ENCODE measurements around the gene TMEM143.

The TMEM143 gene

DNA sequence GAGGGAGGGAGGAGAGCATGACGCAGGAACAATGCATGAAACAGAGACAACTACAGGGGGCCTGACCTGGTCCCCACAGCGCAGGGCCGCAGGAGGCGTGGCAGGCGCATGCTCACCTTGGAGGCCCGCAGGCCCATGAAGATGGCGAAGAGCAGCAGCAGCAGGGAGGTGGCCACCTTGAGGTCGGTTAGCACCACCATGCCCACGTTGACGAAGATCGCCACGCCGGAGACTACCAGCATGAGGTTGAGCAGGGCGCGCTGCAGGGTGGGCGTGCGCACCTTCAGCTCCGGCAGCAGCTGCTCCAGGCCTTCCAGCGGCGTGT is 21.4 kb downstream of the TMEM143 start:
- DNase-seq (ENCODE audit: extremely low read depth, low read depth): no peak
- TF ChIP-seq, protein P1, sequence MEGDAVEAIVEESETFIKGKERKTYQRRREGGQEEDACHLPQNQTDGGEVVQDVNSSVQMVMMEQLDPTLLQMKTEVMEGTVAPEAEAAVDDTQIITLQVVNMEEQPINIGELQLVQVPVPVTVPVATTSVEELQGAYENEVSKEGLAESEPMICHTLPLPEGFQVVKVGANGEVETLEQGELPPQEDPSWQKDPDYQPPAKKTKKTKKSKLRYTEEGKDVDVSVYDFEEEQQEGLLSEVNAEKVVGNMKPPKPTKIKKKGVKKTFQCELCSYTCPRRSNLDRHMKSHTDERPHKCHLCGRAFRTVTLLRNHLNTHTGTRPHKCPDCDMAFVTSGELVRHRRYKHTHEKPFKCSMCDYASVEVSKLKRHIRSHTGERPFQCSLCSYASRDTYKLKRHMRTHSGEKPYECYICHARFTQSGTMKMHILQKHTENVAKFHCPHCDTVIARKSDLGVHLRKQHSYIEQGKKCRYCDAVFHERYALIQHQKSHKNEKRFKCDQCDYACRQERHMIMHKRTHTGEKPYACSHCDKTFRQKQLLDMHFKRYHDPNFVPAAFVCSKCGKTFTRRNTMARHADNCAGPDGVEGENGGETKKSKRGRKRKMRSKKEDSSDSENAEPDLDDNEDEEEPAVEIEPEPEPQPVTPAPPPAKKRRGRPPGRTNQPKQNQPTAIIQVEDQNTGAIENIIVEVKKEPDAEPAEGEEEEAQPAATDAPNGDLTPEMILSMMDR (IDR thresholded peaks at IDR 0.05; ENCODE audit: low read depth, low read length): no peak

DNA sequence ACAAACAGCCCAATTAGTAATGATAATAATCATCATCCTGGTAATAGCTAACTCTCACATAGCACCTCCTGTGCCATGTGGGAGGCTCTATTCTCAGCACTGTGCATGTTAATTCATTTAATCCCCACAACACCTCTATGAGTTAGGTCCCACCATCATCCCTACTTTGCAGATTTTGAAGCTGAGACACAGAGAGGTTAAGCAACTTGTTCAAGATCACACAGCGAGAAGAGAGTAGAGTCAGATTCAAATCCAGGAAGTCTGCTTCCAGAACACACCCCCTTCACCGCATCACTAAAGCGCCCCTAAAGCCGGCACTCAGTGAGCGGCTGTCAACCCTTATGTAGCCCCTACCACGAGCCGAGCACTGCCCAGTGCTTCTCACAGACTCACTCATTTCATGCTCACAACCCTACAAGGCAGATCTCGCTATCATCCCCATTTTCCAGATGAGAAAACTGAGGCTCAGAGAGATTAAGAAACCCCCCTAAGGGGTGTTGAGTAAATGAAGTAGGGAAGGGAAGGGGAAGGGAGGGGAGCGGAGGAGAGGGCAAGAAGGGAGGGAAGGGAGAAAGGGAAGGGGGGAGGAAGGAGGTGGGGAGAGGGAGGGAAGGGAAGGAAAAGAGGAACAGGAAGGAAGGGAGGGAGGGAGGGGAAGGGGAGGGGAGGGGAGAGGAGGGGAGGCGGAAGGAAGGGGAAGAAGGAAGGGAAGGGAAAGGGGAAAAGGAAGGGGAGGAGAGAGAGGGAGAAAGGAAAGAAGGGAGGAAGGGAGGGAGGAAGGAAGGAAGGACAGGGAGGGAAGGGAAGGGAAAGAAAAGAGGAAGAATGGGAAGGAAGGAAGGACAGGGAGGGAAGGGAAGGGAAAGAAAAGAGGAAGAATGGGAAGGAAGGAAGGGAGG is 22.0 kb downstream of the TMEM143 start:
- TF ChIP-seq, protein P1 (IDR thresholded peaks at IDR 0.05; ENCODE audit: low read depth, low read length): no peak
- no peak for DNase-seq (ENCODE audit: extremely low read depth, low read depth)

DNA sequence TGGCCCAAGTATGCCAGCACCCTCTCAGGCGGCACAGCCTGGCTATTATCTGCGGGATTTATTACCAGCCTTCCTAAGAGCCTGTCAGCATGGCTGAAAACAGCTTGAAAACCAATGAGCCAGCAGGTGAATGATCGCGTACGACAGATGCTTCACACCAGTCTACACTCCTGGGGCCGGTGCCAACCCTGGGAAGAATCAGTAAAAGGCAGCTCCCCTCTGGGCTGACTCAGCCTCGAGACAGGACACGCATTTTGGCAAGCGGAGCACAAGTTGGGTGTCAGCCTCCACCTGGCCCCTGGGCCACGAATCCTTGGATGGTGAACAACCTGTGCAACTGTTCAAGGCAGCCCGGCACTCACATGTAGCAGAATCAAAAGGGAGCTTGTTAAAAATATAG is 22.7 kb downstream of the TMEM143 start:
- TF ChIP-seq, protein P1 (IDR thresholded peaks at IDR 0.05; ENCODE audit: low read depth, low read length): no peak
- no peak for DNase-seq (ENCODE audit: extremely low read depth, low read depth)

- TF ChIP-seq, protein P1 (IDR thresholded peaks at IDR 0.05; ENCODE audit: low read depth, low read length): no peak
- no peak for DNase-seq (ENCODE audit: extremely low read depth, low read depth)
Measured at GRCh38 chr19:48338802-48339503, 24.8 kb downstream of the TMEM143 start.

- TF ChIP-seq, protein P1 (IDR thresholded peaks at IDR 0.05; ENCODE audit: low read depth, low read length): no peak
Measured at GRCh38 chr19:48338253-48338755, 25.4 kb downstream of the TMEM143 start.

DNA sequence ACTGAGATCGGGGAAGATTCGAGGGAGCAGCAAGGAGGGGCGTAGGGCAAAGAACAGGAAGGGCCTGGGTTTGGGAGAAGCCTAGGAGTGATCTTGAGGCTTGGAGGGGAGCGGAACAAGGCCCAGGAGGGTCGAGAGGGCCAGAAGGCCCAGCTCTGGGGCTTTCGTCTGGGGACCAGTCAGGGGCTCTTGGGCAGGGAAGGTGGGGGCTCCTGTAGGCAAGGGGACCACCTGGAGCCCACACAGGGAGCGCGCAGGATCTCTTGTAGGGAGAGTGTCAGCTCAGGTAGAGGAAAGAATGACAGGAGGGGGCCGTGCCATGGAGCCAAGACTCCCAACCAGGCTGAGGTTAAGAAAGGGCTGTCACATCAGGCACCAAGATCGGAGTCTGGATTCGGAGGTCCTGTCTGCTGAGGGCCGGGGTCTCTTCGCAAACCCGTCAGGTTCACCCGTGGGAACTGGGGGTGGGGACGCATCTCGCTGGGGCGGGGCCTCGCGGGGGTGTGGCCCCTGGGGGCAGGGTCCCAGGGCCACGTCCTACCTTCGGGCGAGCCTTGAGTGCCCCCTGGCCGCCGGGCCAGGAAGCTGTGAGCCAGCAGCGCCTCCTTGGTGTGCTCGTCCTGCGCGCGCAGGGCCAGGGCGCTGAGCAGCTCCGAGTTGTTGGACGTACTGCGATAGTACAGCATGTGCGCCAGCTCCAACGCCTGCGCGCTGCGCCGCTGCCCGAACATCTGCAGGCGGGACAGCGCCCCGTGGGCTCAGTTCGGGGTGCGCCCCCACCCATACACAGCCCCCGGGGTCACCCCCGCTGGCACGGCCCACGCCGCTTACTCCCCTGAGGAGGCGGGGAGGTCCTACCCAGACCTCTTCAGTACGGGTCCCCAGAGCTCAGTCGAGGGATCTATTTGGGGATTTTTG is 30.0 kb downstream of the TMEM143 start:
- TF ChIP-seq, protein P1 (IDR thresholded peaks at IDR 0.05; ENCODE audit: low read depth, low read length): peak; percentile 83
- peak; percentile 82 for DNase-seq (ENCODE audit: extremely low read depth, low read depth)

More at GRCh38 chr19:48338253-48338755, 25.4 kb downstream of the TMEM143 start:
- DNase-seq (ENCODE audit: extremely low read depth, low read depth): no peak

Data from AG09319 (cell line).